CD4-positive, CD25-positive, alpha-beta regulatory T cell (primary cell): ENCODE measurements around the gene SLC8A1. TPM values are rescaled to one million over a fixed set of nuclear protein-coding genes. Genes with fewer than 3 reads are reported as not detected.

Experiments
- ATAC-seq, 2 donors: fragments of 150-1000 bp; cut with Tn5 transposase; one replicate each; pipeline ENCODE4 v1.10.0; 2021; ENCODE audit warnings: low read depth in 2 of 2, moderate number of reproducible peaks in 2 of 2, moderate library complexity in 1 of 2
- DNase-seq, 3 donors: peaks; one replicate each; pipeline versions ENCODE4 v3.0.0 to v3.0.0-alpha.2; 2012 to 2022; ENCODE audit warnings: mixed read lengths in 1 of 3
- H3K27ac ChIP-seq: one replicate; pipeline ENCODE4 v1.7.0; 2013; ENCODE audit warnings: mild to moderate bottlenecking, low read length; ENCODE audit not compliant: insufficient read depth, poor library complexity, severe bottlenecking
- H3K27me3 ChIP-seq: one replicate; pipeline ENCODE4 v1.7.0; 2013; ENCODE audit warnings: low read length; ENCODE audit not compliant: control insufficient read depth, insufficient read depth
- H3K36me3 ChIP-seq: one replicate; pipeline ENCODE4 v1.7.0; 2013; ENCODE audit warnings: mild to moderate bottlenecking, low read length, moderate library complexity; ENCODE audit not compliant: control insufficient read depth, insufficient read depth
- H3K4me1 ChIP-seq: 2 replicates; pipeline ENCODE4 v1.7.0; 2013; ENCODE audit warnings: mild to moderate bottlenecking, low read length; ENCODE audit not compliant: insufficient read depth, control insufficient read depth, poor library complexity, severe bottlenecking
- H3K4me3 ChIP-seq: one replicate; pipeline ENCODE4 v1.7.0; 2013; ENCODE audit warnings: low read depth, mild to moderate bottlenecking, low read length, moderate library complexity
- H3K9me3 ChIP-seq, 2 experiments: 1 replicate in 1 of 2; 2 replicates in 1 of 2; pipeline ENCODE4 v1.7.0; 2013; ENCODE audit warnings: low read length in 2 of 2, mild to moderate bottlenecking in 1 of 2, moderate library complexity in 1 of 2; ENCODE audit not compliant: control insufficient read depth in 2 of 2
- H3K27ac Mint-ChIP-seq, 3 donors: one replicate each; pipeline ENCODE4 v1.8.0; 2020 to 2022; ENCODE audit warnings: mild to moderate bottlenecking in 3 of 3, mixed read lengths in 3 of 3, moderate library complexity in 2 of 3
- H3K27me3 Mint-ChIP-seq: one replicate; pipeline ENCODE4 v1.8.0; 2022; ENCODE audit warnings: mild to moderate bottlenecking, mixed read lengths
- H3K36me3 Mint-ChIP-seq: one replicate; pipeline ENCODE4 v1.8.0; 2020; ENCODE audit warnings: mixed read lengths
- H3K4me1 Mint-ChIP-seq, 4 donors: one replicate each; pipeline ENCODE4 v1.8.0; 2020 to 2022; ENCODE audit warnings: mixed read lengths in 4 of 4, mild to moderate bottlenecking in 1 of 4
- H3K4me3 Mint-ChIP-seq, 4 donors: one replicate each; pipeline ENCODE4 v1.8.0; 2020 to 2022; ENCODE audit warnings: mild to moderate bottlenecking in 4 of 4, mixed read lengths in 4 of 4, moderate library complexity in 3 of 4
- H3K9me3 Mint-ChIP-seq, 7 donors: one replicate each; pipeline ENCODE4 v1.8.0; 2020 to 2022; ENCODE audit warnings: mixed read lengths in 7 of 7, mild to moderate bottlenecking in 3 of 7, moderate library complexity in 2 of 7
- polyA plus RNA-seq, 4 donors: library from polyadenylated mRNA; unstranded; fragments of 300-500 nt; fragmentation: Illumina TruSeq; gene quantifications; one replicate each; pipeline ENCODE4 v1.2.3, GENCODE V29; 2021
- total RNA-seq: library from RNA; stranded (reverse); gene quantifications from one replicate; pipeline ENCODE4 v1.2.3, GENCODE V29; 2022

SLC8A1 gene
- total and polyA plus RNA-seq, 5 donors from 2014 or later = 0.22 to 0.43 TPM; not detected in 3

- Mint-ChIP-seq H3K4me1 (no peaks in the 10 kb centered on the region), H3K27ac (no peak overlapping the region), H3K36me3 (no peaks in the 10 kb centered on the region), H3K9me3 (no peaks in the 10 kb centered on the region), H3K4me3 (no peak overlapping the region), H3K27me3 (peaks cover 4% of the 10 kb centered on the region)
- H3K4me1 ChIP-seq = no peaks in the 10 kb centered on the region
- H3K9me3 ChIP-seq = no peaks in the 10 kb centered on the region
- ATAC-seq = no peak
- no peak overlapping the region for H3K27ac ChIP-seq
- no peak for DNase-seq
- no peak overlapping the region for H3K4me3 ChIP-seq
- H3K27me3 ChIP-seq = no peaks in the 10 kb centered on the region
- no peaks in the 10 kb centered on the region for H3K36me3 ChIP-seq
These were observed 346.3 kb downstream of the SLC8A1 start for GRCh38 chr2:40105593-40105992.

GRCh38 chr2:40103590-40103989, 348.3 kb downstream of the SLC8A1 start:
- DNase-seq (no peak), ATAC-seq (no peak)
- Mint-ChIP-seq H3K27me3 (peaks cover 4% of the 10 kb centered on the region), H3K36me3 (no peaks in the 10 kb centered on the region), H3K4me1 (no peaks in the 10 kb centered on the region), H3K9me3 (no peaks in the 10 kb centered on the region), H3K27ac (no peak overlapping the region), H3K4me3 (no peak overlapping the region)
- Histone ChIP-seq H3K9me3 (no peaks in the 10 kb centered on the region), H3K4me3 (no peak overlapping the region), H3K27ac (no peak overlapping the region), H3K36me3 (no peaks in the 10 kb centered on the region), H3K27me3 (no peaks in the 10 kb centered on the region), H3K4me1 (no peaks in the 10 kb centered on the region)

GRCh38 chr2:40103163-40103562, 348.7 kb downstream of the SLC8A1 start:
- Histone ChIP-seq H3K27me3 (no peaks in the 10 kb centered on the region), H3K36me3 (no peaks in the 10 kb centered on the region), H3K27ac (no peak overlapping the region), H3K9me3 (no peaks in the 10 kb centered on the region), H3K4me1 (no peaks in the 10 kb centered on the region), H3K4me3 (no peak overlapping the region)
- DNase-seq (no peak), ATAC-seq (no peak)
- no peak overlapping the region for H3K4me3 Mint-ChIP-seq
- no peaks in the 10 kb centered on the region for H3K36me3 Mint-ChIP-seq
- peaks cover 4% of the 10 kb centered on the region for H3K27me3 Mint-ChIP-seq
- H3K27ac Mint-ChIP-seq = no peak overlapping the region
- no peaks in the 10 kb centered on the region for H3K9me3 Mint-ChIP-seq
- no peaks in the 10 kb centered on the region for H3K4me1 Mint-ChIP-seq

GRCh38 chr2:40102447-40102846, 349.4 kb downstream of the SLC8A1 start:
- Histone ChIP-seq H3K4me3 (no peak overlapping the region), H3K36me3 (no peaks in the 10 kb centered on the region), H3K27ac (no peak overlapping the region), H3K4me1 (no peaks in the 10 kb centered on the region), H3K9me3 (no peaks in the 10 kb centered on the region), H3K27me3 (no peaks in the 10 kb centered on the region)
- ATAC-seq = no peak
- Mint-ChIP-seq H3K4me3 (no peak overlapping the region), H3K27me3 (peaks cover 4% of the 10 kb centered on the region), H3K9me3 (no peaks in the 10 kb centered on the region), H3K4me1 (no peaks in the 10 kb centered on the region), H3K27ac (no peak overlapping the region), H3K36me3 (no peaks in the 10 kb centered on the region)
- no peak for DNase-seq

GRCh38 chr2:40101131-40101575, 350.7 kb downstream of the SLC8A1 start:
- Histone ChIP-seq H3K4me3 (no peak overlapping the region), H3K27ac (no peak overlapping the region), H3K27me3 (no peaks in the 10 kb centered on the region), H3K9me3 (no peaks in the 10 kb centered on the region), H3K4me1 (no peaks in the 10 kb centered on the region), H3K36me3 (no peaks in the 10 kb centered on the region)
- no peaks in the 10 kb centered on the region for H3K4me1 Mint-ChIP-seq
- H3K27me3 Mint-ChIP-seq = peaks cover 4% of the 10 kb centered on the region
- no peaks in the 10 kb centered on the region for H3K9me3 Mint-ChIP-seq
- no peak overlapping the region for H3K27ac Mint-ChIP-seq
- ATAC-seq (no peak), DNase-seq (no peak)
- H3K36me3 Mint-ChIP-seq = no peaks in the 10 kb centered on the region
- no peak overlapping the region for H3K4me3 Mint-ChIP-seq

GRCh38 chr2:40100676-40101075, 351.2 kb downstream of the SLC8A1 start:
- Mint-ChIP-seq H3K27me3 (peaks cover 4% of the 10 kb centered on the region), H3K4me1 (no peaks in the 10 kb centered on the region), H3K4me3 (no peak overlapping the region), H3K27ac (no peak overlapping the region), H3K36me3 (no peaks in the 10 kb centered on the region), H3K9me3 (no peaks in the 10 kb centered on the region)
- Histone ChIP-seq H3K4me1 (no peaks in the 10 kb centered on the region), H3K4me3 (no peak overlapping the region), H3K36me3 (no peaks in the 10 kb centered on the region), H3K27ac (no peak overlapping the region), H3K27me3 (no peaks in the 10 kb centered on the region), H3K9me3 (no peaks in the 10 kb centered on the region)
- ATAC-seq (no peak), DNase-seq (no peak)

GRCh38 chr2:40098786-40099470, 353.0 kb downstream of the SLC8A1 start:
- Mint-ChIP-seq H3K27ac (no peak overlapping the region), H3K27me3 (no peaks in the 10 kb centered on the region), H3K9me3 (no peaks in the 10 kb centered on the region), H3K4me3 (no peak overlapping the region), H3K36me3 (no peaks in the 10 kb centered on the region), H3K4me1 (no peaks in the 10 kb centered on the region)
- Histone ChIP-seq H3K27ac (no peak overlapping the region), H3K4me3 (no peak overlapping the region), H3K4me1 (no peaks in the 10 kb centered on the region), H3K9me3 (no peaks in the 10 kb centered on the region), H3K27me3 (no peaks in the 10 kb centered on the region), H3K36me3 (no peaks in the 10 kb centered on the region)
- no peak for ATAC-seq
- no peak for DNase-seq

- H3K27me3 ChIP-seq = no peaks in the 10 kb centered on the region
- H3K4me1 Mint-ChIP-seq = no peaks in the 10 kb centered on the region
- no peak for ATAC-seq
These were observed 354.1 kb downstream of the SLC8A1 start for GRCh38 chr2:40097691-40098385.

More at GRCh38 chr2:40097691-40098385, 354.1 kb downstream of the SLC8A1 start:
- no peaks in the 10 kb centered on the region for H3K9me3 ChIP-seq
- Mint-ChIP-seq H3K27ac (no peak overlapping the region), H3K27me3 (no peaks in the 10 kb centered on the region), H3K36me3 (no peaks in the 10 kb centered on the region), H3K4me3 (no peak overlapping the region), H3K9me3 (no peaks in the 10 kb centered on the region)
- no peaks in the 10 kb centered on the region for H3K36me3 ChIP-seq
- H3K4me1 ChIP-seq = no peaks in the 10 kb centered on the region
- no peak for DNase-seq
- no peak overlapping the region for H3K4me3 ChIP-seq
- H3K27ac ChIP-seq = no peak overlapping the region
